Right atrium auricular region (tissue), 2 donors: ENCODE results near the gene MCAT. TPM values are rescaled to one million over a fixed set of nuclear protein-coding genes. Genes with fewer than 3 reads are reported as not detected.
A peak's percentile ranks its signal among the peaks of the same experiment; 100 is the strongest.

ENCODE experiments used
- DNase-seq: peaks from one replicate; pipeline ENCODE4 v3.0.0-alpha.2; 2019; ENCODE audit warnings: low spot score
- H3K27ac ChIP-seq, 2 donors: fragments of 200-600 bp; sonication (generic); 1 replicate in 1 of 2; 2 replicates in 1 of 2; pipeline ENCODE4 v1.5.1; 2016 to 2019
- H3K27me3 ChIP-seq, 2 donors: fragments of 200-600 bp; sonication (generic); one replicate each; pipeline versions ENCODE4 v1.5.1 to v1.6.0; 2017 to 2019
- H3K36me3 ChIP-seq: fragments of 200-600 bp; sonication (generic); one replicate; pipeline ENCODE4 v1.5.1; 2016
- H3K4me1 ChIP-seq, 2 donors: fragments of 200-600 bp; sonication (generic); one replicate each; pipeline versions ENCODE4 v1.5.1 to v1.6.0; 2017 to 2019
- H3K4me3 ChIP-seq, 2 donors: fragments of 200-600 bp; sonication (generic); 1 replicate in 1 of 2; 2 replicates in 1 of 2; pipeline ENCODE4 v1.5.1; 2017 to 2019; ENCODE audit warnings: mild to moderate bottlenecking in 1 of 2, moderate library complexity in 1 of 2
- H3K9me3 ChIP-seq, 2 donors: fragments of 200-600 bp; sonication (generic); one replicate each; pipeline ENCODE4 v1.5.1; 2019
- CTCF ChIP-seq, 2 donors: fragments of 200-600 bp; sonication (generic); IDR thresholded peaks; one replicate each; pipeline ENCODE4 v1.5.1; 2019; ENCODE audit warnings: antibody characterized with exemption in 2 of 2
- total RNA-seq, 2 donors: library from RNA; depleted of rRNA; stranded (reverse); fragments of >200 nt; gene quantifications; one replicate each; pipeline ENCODE4 v1.1.0, GENCODE V29; 2016

MCAT gene
- total RNA-seq, 2 donors from 2014 or later = 16.1 to 17.6 TPM

GRCh38 chr22:43160497-43161126, 17.4 kb upstream of the MCAT start:
- TF ChIP-seq CTCF (IDR thresholded peaks at IDR 0.05) = no peak
- Histone ChIP-seq H3K27me3 (no peaks in the 10 kb centered on the region), H3K4me3 (no peak overlapping the region), H3K4me1 (peaks cover 0 to 45% of the 10 kb centered on the region in 2 donors), H3K9me3 (no peaks in the 10 kb centered on the region), H3K27ac (no peak overlapping the region), H3K36me3 (no peaks in the 10 kb centered on the region)
- DNase-seq = no peak

DNA sequence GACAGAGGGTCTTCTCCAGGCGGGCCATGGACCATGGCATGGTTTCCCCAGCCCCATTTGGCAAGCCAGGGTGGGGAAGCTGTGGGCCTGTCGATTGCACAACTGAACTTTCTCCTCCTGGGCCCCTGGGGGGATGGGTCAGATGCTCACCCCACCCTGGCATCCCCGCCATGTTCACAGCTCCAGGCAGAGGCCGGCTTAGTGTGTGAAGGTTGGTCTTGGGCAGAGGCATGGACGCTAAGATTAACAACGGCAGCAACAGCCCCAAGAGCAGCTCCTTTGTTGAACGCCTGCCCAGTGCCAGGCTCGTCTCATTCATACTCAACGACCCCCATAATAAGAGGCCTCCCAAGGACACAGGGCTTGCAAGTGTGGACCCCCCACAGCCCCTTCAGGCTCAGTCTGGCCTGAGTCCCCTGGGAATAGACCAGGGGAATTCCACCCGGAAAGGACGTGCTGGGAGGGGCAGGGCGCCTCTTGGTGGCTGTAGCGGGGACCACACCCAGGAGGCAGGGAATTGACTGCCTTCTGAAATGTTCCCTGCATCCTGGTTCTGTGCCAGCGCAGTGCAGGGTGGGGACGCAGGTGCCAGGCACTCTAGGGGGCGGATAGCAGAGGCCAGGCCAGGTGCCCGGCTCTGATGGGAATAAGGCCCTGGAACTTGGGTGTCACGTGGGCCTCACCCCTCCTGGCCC, 16.4 kb upstream of the MCAT start:
- no peaks in the 10 kb centered on the region for H3K9me3 ChIP-seq
- H3K4me1 ChIP-seq = peaks cover 0 to 49% of the 10 kb centered on the region in 2 donors

DNA sequence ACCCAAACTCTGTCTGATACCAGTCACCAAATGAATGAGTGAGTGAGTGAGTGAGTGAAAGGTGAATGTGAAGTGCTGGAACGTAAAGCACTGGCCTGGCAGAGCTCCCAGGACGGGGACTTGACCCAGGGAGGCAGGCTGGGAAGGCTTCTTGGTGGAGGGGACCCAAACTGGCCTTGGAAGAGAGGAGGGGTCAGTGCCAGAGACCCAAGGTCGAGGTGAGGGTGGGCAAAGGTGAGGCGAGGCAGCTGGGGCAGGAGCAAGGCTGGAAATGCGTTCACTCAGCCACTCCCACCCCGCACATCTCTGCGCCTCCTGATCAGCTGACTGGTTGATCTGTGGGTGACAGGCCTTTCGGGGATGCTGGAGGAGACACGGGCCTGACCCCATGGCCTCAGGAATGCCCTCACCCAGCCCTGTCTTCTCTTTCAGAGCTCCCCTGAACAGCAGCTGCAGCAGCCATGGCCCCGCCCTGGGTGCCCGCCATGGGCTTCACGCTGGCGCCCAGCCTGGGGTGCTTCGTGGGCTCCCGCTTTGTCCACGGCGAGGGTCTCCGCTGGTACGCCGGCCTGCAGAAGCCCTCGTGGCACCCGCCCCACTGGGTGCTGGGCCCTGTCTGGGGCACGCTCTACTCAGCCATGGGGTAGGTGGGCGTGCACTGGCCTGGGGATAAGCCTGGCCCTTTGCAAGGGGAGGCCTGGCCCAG, 15.7 kb upstream of the MCAT start:
- Histone ChIP-seq H3K9me3 (no peaks in the 10 kb centered on the region), H3K4me3 (no peak overlapping the region), H3K27ac (no peak overlapping the region), H3K36me3 (no peaks in the 10 kb centered on the region), H3K4me1 (peaks cover 0 to 44% of the 10 kb centered on the region in 2 donors), H3K27me3 (no peaks in the 10 kb centered on the region)
- no peak for DNase-seq
- TF ChIP-seq CTCF (IDR thresholded peaks at IDR 0.05) = no peak

More for the DNA sequence above, 16.4 kb upstream of the MCAT start:
- Histone ChIP-seq H3K27ac (no peak overlapping the region), H3K36me3 (no peaks in the 10 kb centered on the region), H3K4me3 (no peak overlapping the region), H3K27me3 (no peaks in the 10 kb centered on the region)
- DNase-seq = no peak
- peak in 1 of 2 donors; percentile 23 for TF ChIP-seq CTCF (IDR thresholded peaks at IDR 0.05)

DNA sequence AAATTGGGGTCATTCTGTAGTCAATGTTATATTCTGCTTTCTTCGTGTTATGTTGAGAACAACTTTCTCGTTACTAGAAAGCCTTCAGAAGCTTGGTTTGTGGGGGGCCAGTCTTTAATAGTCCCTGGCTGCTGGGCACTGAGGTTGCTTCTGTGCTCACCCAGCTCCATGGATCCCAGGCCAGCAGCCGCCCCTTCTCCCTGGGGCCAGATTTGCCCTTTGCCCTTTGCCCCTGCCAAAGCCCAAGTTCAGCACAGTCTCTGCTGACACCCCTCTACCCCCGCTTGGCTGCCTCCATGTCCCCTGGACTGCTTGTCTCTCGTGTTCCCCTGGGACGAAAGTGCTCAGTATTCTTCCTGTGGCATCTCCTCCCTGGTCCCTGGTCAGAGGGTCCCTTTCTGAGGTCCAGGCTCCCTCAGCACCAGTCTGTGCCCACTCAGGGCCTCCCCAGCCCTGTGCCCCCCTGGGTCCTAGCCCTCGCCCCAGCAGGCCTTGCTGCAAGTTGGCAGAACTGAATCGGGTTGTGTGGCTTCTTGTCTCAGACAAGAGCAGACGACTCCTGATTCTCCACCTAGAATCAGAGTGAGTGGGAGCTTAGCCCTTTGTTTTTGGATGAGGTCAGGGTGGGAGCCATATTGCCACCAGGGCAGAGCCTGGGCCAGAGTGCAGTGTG, 14.8 kb upstream of the MCAT start:
- Histone ChIP-seq H3K27ac (no peak overlapping the region), H3K36me3 (no peaks in the 10 kb centered on the region), H3K9me3 (no peaks in the 10 kb centered on the region), H3K27me3 (no peaks in the 10 kb centered on the region), H3K4me1 (peaks cover 0 to 41% of the 10 kb centered on the region in 2 donors), H3K4me3 (no peak overlapping the region)
- no peak for TF ChIP-seq CTCF (IDR thresholded peaks at IDR 0.05)
- no peak for DNase-seq

GRCh38 chr22:43156413-43156812, 13.2 kb upstream of the MCAT start:
- Histone ChIP-seq H3K4me3 (no peak overlapping the region), H3K36me3 (no peaks in the 10 kb centered on the region), H3K9me3 (no peaks in the 10 kb centered on the region), H3K27me3 (no peaks in the 10 kb centered on the region), H3K4me1 (peaks cover 0 to 50% of the 10 kb centered on the region in 2 donors), H3K27ac (no peak overlapping the region)
- TF ChIP-seq CTCF (IDR thresholded peaks at IDR 0.05) = no peak
- DNase-seq = no peak
